ENCODE data around the gene NRG3. TPM values are rescaled to one million over a fixed set of nuclear protein-coding genes. Genes with fewer than 3 reads are reported as not detected.

NRG3 gene
- total RNA-seq, 1 experiment from 2014 or later = not detected

DNA sequence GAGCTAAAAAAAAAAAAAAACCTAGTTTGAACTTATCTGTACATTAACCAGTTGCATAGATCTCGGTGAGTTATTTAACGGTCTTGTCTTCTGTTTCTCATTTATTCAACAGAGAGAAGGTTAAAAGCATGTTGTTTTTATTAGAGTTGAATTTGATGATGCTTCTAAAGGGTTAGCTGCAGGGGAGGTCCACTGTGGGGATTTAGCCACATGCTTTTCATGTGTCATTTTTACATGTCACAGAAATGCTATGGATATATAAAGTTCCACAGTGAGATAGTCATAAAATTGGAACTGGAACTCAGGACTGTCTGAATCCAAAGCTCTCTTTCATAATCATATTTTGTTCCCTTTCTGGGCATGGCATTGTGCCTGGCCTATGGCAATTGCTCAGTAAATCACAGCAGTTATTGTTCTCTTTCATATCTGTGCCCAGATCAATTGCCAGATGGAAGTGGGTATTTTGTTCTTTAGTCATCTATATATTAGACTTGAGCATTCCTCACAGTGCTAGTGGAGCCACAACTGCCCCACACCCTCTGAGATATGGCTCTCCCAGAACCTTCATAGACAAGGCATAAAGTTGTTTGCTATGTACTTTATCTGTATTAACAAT is 578.8 kb downstream of the NRG3 start:
- Histone ChIP-seq H4K20me1 (ENCODE audit: insufficient read depth) (no peaks in the 10 kb centered on the region), H3K9me2 (ENCODE audit: insufficient read depth) (no peaks in the 10 kb centered on the region), H3K27me3 (ENCODE audit: insufficient read depth, low read length) (no peaks in the 10 kb centered on the region), H3K9ac (ENCODE audit: low read length) (no peak overlapping the region), H3K4me1 (ENCODE audit: control insufficient read depth in 1 of 2, insufficient read depth in 2 of 2, low read length in 2 of 2) (no peaks in the 10 kb centered on the region), H3K9me3 (ENCODE audit: control insufficient read depth in 1 of 2, insufficient read depth in 1 of 2, low read depth in 1 of 2, low read length in 2 of 2) (peaks cover 3 to 23% of the 10 kb centered on the region in 2 experiments; a peak in 2 of 4 replicates), H3K36me3 (ENCODE audit: control insufficient read depth in 1 of 2, insufficient read depth in 2 of 2, low read length in 2 of 2) (no peaks in the 10 kb centered on the region), H3K4me2 (ENCODE audit: low read length) (no peak overlapping the region), H2AFZ (ENCODE audit: low read depth, low read length, poor library complexity, severe bottlenecking) (no peak overlapping the region), H3K27ac (ENCODE audit: low read depth, low read length) (no peak overlapping the region), H3K79me2 (ENCODE audit: insufficient read depth, low read length) (no peaks in the 10 kb centered on the region), H3K4me3 (replicated peaks in 1 of 2; ENCODE audit: low read depth in 1 of 2, low read length in 2 of 2) (no peak overlapping the region)
- no TSS peak for BruUV-seq (replicated peaks)
- ATAC-seq = no peak
- no peak for DNase-seq (ENCODE audit: low read depth, low spot score)
- RAD21 ChIA-PET (ENCODE audit: low non-redundant PET in 1 of 2, low total read pairs in 2 of 2, uncharacterized antibody in 2 of 2, unreplicated experiment in 2 of 2) = no interaction called here
- CTCF ChIA-PET = no interaction called here
- intact Hi-C loops (cut with micrococcal nuclease) = no loop called here
- TF ChIP-seq RAD21 (IDR thresholded peaks at IDR 0.05; ENCODE audit: low read depth) = no peak
- TF ChIP-seq, protein P1, sequence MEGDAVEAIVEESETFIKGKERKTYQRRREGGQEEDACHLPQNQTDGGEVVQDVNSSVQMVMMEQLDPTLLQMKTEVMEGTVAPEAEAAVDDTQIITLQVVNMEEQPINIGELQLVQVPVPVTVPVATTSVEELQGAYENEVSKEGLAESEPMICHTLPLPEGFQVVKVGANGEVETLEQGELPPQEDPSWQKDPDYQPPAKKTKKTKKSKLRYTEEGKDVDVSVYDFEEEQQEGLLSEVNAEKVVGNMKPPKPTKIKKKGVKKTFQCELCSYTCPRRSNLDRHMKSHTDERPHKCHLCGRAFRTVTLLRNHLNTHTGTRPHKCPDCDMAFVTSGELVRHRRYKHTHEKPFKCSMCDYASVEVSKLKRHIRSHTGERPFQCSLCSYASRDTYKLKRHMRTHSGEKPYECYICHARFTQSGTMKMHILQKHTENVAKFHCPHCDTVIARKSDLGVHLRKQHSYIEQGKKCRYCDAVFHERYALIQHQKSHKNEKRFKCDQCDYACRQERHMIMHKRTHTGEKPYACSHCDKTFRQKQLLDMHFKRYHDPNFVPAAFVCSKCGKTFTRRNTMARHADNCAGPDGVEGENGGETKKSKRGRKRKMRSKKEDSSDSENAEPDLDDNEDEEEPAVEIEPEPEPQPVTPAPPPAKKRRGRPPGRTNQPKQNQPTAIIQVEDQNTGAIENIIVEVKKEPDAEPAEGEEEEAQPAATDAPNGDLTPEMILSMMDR (IDR thresholded peaks at IDR 0.05 in 2 of 3, conservative IDR thresholded peaks at IDR 0.05 in 1 of 3; ENCODE audit: borderline replicate concordance in 1 of 3, insufficient read depth in 1 of 3, low read depth in 2 of 3, low read length in 2 of 3) = no peak
- no peak for TF ChIP-seq SIN3A (IDR thresholded peaks at IDR 0.05; ENCODE audit: low read depth)
- no peak for TF ChIP-seq JUND (IDR thresholded peaks at IDR 0.05)
- TF ChIP-seq POLR2A (IDR thresholded peaks at IDR 0.05; ENCODE audit: borderline replicate concordance, extremely low read depth, insufficient read depth, insufficient read length) = no peak
- POLR2A ChIA-PET = no interaction called here

GRCh38 chr10:82462910-82463551 is 588.0 kb downstream of the NRG3 start:
- Histone ChIP-seq H4K20me1 (ENCODE audit: insufficient read depth) (no peaks in the 10 kb centered on the region), H3K4me3 (replicated peaks in 1 of 2; ENCODE audit: low read depth in 1 of 2, low read length in 2 of 2) (no peak overlapping the region), H3K27me3 (ENCODE audit: insufficient read depth, low read length) (no peaks in the 10 kb centered on the region), H2AFZ (ENCODE audit: low read depth, low read length, poor library complexity, severe bottlenecking) (no peak overlapping the region), H3K9ac (ENCODE audit: low read length) (no peak overlapping the region), H3K9me3 (ENCODE audit: control insufficient read depth in 1 of 2, insufficient read depth in 1 of 2, low read depth in 1 of 2, low read length in 2 of 2) (peaks cover 10 to 14% of the 10 kb centered on the region in 2 experiments; a peak in 2 of 4 replicates), H3K4me1 (ENCODE audit: control insufficient read depth in 1 of 2, insufficient read depth in 2 of 2, low read length in 2 of 2) (no peaks in the 10 kb centered on the region), H3K36me3 (ENCODE audit: control insufficient read depth in 1 of 2, insufficient read depth in 2 of 2, low read length in 2 of 2) (no peaks in the 10 kb centered on the region), H3K79me2 (ENCODE audit: insufficient read depth, low read length) (no peaks in the 10 kb centered on the region), H3K9me2 (ENCODE audit: insufficient read depth) (no peaks in the 10 kb centered on the region), H3K27ac (ENCODE audit: low read depth, low read length) (no peak overlapping the region), H3K4me2 (ENCODE audit: low read length) (no peak overlapping the region)
- ChIA-PET RAD21 (ENCODE audit: low non-redundant PET in 1 of 2, low total read pairs in 2 of 2, uncharacterized antibody in 2 of 2, unreplicated experiment in 2 of 2) (no interaction called here), CTCF (no interaction called here), POLR2A (no interaction called here)
- no TSS peak for BruUV-seq (replicated peaks)
- intact Hi-C loops (cut with micrococcal nuclease) = no loop called here
- no peak for DNase-seq (ENCODE audit: low read depth, low spot score)
- ATAC-seq = no peak
- TF ChIP-seq EZH2 (IDR thresholded peaks at IDR 0.05) = no peak
- no peak for TF ChIP-seq POLR2AphosphoS5 (IDR thresholded peaks at IDR 0.05; ENCODE audit: low read depth, low read length)
- TF ChIP-seq, protein P1 (IDR thresholded peaks at IDR 0.05 in 2 of 3, conservative IDR thresholded peaks at IDR 0.05 in 1 of 3; ENCODE audit: borderline replicate concordance in 1 of 3, insufficient read depth in 1 of 3, low read depth in 2 of 3, low read length in 2 of 3) = no peak
- no peak for TF ChIP-seq TCF7L2 (IDR thresholded peaks at IDR 0.05; ENCODE audit: borderline replicate concordance, extremely low read depth, insufficient read depth, insufficient read length)
- no peak for TF ChIP-seq RAD21 (IDR thresholded peaks at IDR 0.05; ENCODE audit: low read depth)
- no peak for TF ChIP-seq ZFX (IDR thresholded peaks at IDR 0.05)
- no peak for TF ChIP-seq CBX3 (IDR thresholded peaks at IDR 0.05; ENCODE audit: low read depth)
- TF ChIP-seq ZNF274 (IDR thresholded peaks at IDR 0.05; ENCODE audit: low read depth, low read length) = no peak
- TF ChIP-seq ELF1 (IDR thresholded peaks at IDR 0.05; ENCODE audit: borderline replicate concordance, low read depth) = no peak
- no peak for TF ChIP-seq POLR2A (IDR thresholded peaks at IDR 0.05; ENCODE audit: borderline replicate concordance, extremely low read depth, insufficient read depth, insufficient read length)
